Adipocyte (in vitro differentiated cells): ENCODE data around the gene DGAT2.
A peak's percentile ranks its signal among the peaks of the same experiment; 100 is the strongest.

Source experiments
- DNase-seq: peaks from one replicate; pipeline ENCODE4 v3.0.0-alpha.2; 2015; ENCODE audit warnings: low read depth
- H3K27me3 ChIP-seq: replicated peaks from 2 replicates; pipeline ENCODE4 v1.7.0; 2013; ENCODE audit warnings: mild to moderate bottlenecking, low read length, moderate library complexity; ENCODE audit not compliant: control insufficient read depth, insufficient read depth
- H3K36me3 ChIP-seq: 2 replicates; pipeline ENCODE4 v1.7.0; 2013; ENCODE audit warnings: low read length, mild to moderate bottlenecking, moderate library complexity; ENCODE audit not compliant: control insufficient read depth, insufficient read depth, severe bottlenecking
- H3K4me1 ChIP-seq: 2 replicates; pipeline ENCODE4 v1.7.0; 2013; ENCODE audit warnings: mild to moderate bottlenecking, low read length, moderate library complexity; ENCODE audit not compliant: control insufficient read depth, insufficient read depth
- H3K4me3 ChIP-seq: 2 replicates; pipeline ENCODE4 v1.7.0; 2013; ENCODE audit warnings: mild to moderate bottlenecking, low read length, moderate library complexity
- H3K9ac ChIP-seq: 2 replicates; pipeline ENCODE4 v1.7.0; 2013; ENCODE audit warnings: mild to moderate bottlenecking, low read length, moderate library complexity
- H3K9me3 ChIP-seq: 2 replicates; pipeline ENCODE4 v1.7.0; 2013; ENCODE audit warnings: mild to moderate bottlenecking, low read length, moderate library complexity; ENCODE audit not compliant: control insufficient read depth

The DGAT2 gene

GRCh38 chr11:75770102-75770501, 1.5 kb downstream of the DGAT2 start:
- DNase-seq = no peak
- Histone ChIP-seq H3K9ac (peak overlapping the region; percentile 92), H3K4me1 (peaks cover 62% of the 10 kb centered on the region), H3K4me3 (peak overlapping the region; percentile 90), H3K36me3 (peaks cover 22% of the 10 kb centered on the region), H3K27me3 (no peaks in the 10 kb centered on the region), H3K9me3 (no peaks in the 10 kb centered on the region)

GRCh38 chr11:75771646-75772410, 3.2 kb downstream of the DGAT2 start:
- no peaks in the 10 kb centered on the region for H3K9me3 ChIP-seq
- H3K36me3 ChIP-seq = peaks cover 39% of the 10 kb centered on the region
- peaks cover 53% of the 10 kb centered on the region for H3K4me1 ChIP-seq
- peak overlapping the region; percentile 90 for H3K4me3 ChIP-seq
- peak overlapping the region; percentile 92 for H3K9ac ChIP-seq
- DNase-seq = peak; percentile 42
- no peaks in the 10 kb centered on the region for H3K27me3 ChIP-seq

GRCh38 chr11:75773595-75774353, 5.2 kb downstream of the DGAT2 start:
- peaks cover 57% of the 10 kb centered on the region for H3K36me3 ChIP-seq
- no peak overlapping the region for H3K9ac ChIP-seq
- H3K4me1 ChIP-seq = peaks cover 39% of the 10 kb centered on the region
- H3K4me3 ChIP-seq = no peak overlapping the region
- no peak for DNase-seq
- H3K9me3 ChIP-seq = no peaks in the 10 kb centered on the region
- H3K27me3 ChIP-seq = no peaks in the 10 kb centered on the region

- Histone ChIP-seq H3K4me1 (peaks cover 35% of the 10 kb centered on the region), H3K27me3 (no peaks in the 10 kb centered on the region)
- DNase-seq = no peak
Observed at GRCh38 chr11:75775056-75775455, 6.5 kb downstream of the DGAT2 start.

GRCh38 chr11:75776546-75776945, 8.0 kb downstream of the DGAT2 start:
- DNase-seq = no peak
- H3K4me3 ChIP-seq = no peak overlapping the region
- H3K9me3 ChIP-seq = no peaks in the 10 kb centered on the region
- peaks cover 84% of the 10 kb centered on the region for H3K36me3 ChIP-seq
- no peaks in the 10 kb centered on the region for H3K27me3 ChIP-seq
- H3K9ac ChIP-seq = no peak overlapping the region
- H3K4me1 ChIP-seq = peaks cover 23% of the 10 kb centered on the region

More at GRCh38 chr11:75775056-75775455, 6.5 kb downstream of the DGAT2 start:
- H3K4me3 ChIP-seq = no peak overlapping the region
- peaks cover 70% of the 10 kb centered on the region for H3K36me3 ChIP-seq
- no peaks in the 10 kb centered on the region for H3K9me3 ChIP-seq
- H3K9ac ChIP-seq = no peak overlapping the region

GRCh38 chr11:75777461-75778110, 9.0 kb downstream of the DGAT2 start:
- no peak for DNase-seq
- no peaks in the 10 kb centered on the region for H3K9me3 ChIP-seq
- H3K9ac ChIP-seq = no peak overlapping the region
- H3K27me3 ChIP-seq = no peaks in the 10 kb centered on the region
- H3K36me3 ChIP-seq = peaks cover 95% of the 10 kb centered on the region
- H3K4me1 ChIP-seq = peaks cover 12% of the 10 kb centered on the region
- H3K4me3 ChIP-seq = no peak overlapping the region

- DNase-seq = no peak
- no peak overlapping the region for H3K9ac ChIP-seq
- H3K9me3 ChIP-seq = no peaks in the 10 kb centered on the region
- H3K36me3 ChIP-seq = peaks cover 97% of the 10 kb centered on the region
- H3K4me3 ChIP-seq = no peak overlapping the region
- H3K4me1 ChIP-seq = no peaks in the 10 kb centered on the region
- H3K27me3 ChIP-seq = no peaks in the 10 kb centered on the region
Observed at GRCh38 chr11:75778962-75779361, 10.4 kb downstream of the DGAT2 start.

- Histone ChIP-seq H3K4me1 (no peaks in the 10 kb centered on the region), H3K9ac (no peak overlapping the region), H3K36me3 (peaks cover 98% of the 10 kb centered on the region), H3K4me3 (no peak overlapping the region), H3K27me3 (no peaks in the 10 kb centered on the region), H3K9me3 (no peaks in the 10 kb centered on the region)
- no peak for DNase-seq
Observed at GRCh38 chr11:75779960-75780359, 11.4 kb downstream of the DGAT2 start.

- Histone ChIP-seq H3K27me3 (no peaks in the 10 kb centered on the region), H3K9me3 (no peaks in the 10 kb centered on the region), H3K4me3 (no peak overlapping the region), H3K36me3 (peaks cover 98% of the 10 kb centered on the region), H3K9ac (no peak overlapping the region), H3K4me1 (no peaks in the 10 kb centered on the region)
- no peak for DNase-seq
Observed at GRCh38 chr11:75780888-75781287, 12.3 kb downstream of the DGAT2 start.

- Histone ChIP-seq H3K36me3 (peaks cover 98% of the 10 kb centered on the region), H3K9me3 (no peaks in the 10 kb centered on the region), H3K27me3 (no peaks in the 10 kb centered on the region), H3K9ac (no peak overlapping the region), H3K4me1 (no peaks in the 10 kb centered on the region), H3K4me3 (no peak overlapping the region)
- no peak for DNase-seq
Observed at GRCh38 chr11:75781296-75781695, 12.7 kb downstream of the DGAT2 start.

GRCh38 chr11:75781831-75782230, 13.3 kb downstream of the DGAT2 start:
- H3K9me3 ChIP-seq = no peaks in the 10 kb centered on the region
- DNase-seq = no peak
- no peaks in the 10 kb centered on the region for H3K4me1 ChIP-seq
- no peak overlapping the region for H3K9ac ChIP-seq
- H3K36me3 ChIP-seq = peaks cover 98% of the 10 kb centered on the region
- H3K4me3 ChIP-seq = no peak overlapping the region
- H3K27me3 ChIP-seq = no peaks in the 10 kb centered on the region
